Hematopoietic multipotent progenitor cell treated with erythropoietin and hydrocortisone succinate and interleukin-3 and kit ligand, for 4 days (in vitro differentiated cells): Measurements from ENCODE around the gene EPDR1.

ENCODE experiments used
- DNase-seq: peaks from one replicate; pipeline ENCODE4 v3.0.0-alpha.2; 2015

EPDR1 gene

GRCh38 chr7:37982423-37982822 lies 62.0 kb downstream of the EPDR1 start:
- DNase-seq = no peak

DNA sequence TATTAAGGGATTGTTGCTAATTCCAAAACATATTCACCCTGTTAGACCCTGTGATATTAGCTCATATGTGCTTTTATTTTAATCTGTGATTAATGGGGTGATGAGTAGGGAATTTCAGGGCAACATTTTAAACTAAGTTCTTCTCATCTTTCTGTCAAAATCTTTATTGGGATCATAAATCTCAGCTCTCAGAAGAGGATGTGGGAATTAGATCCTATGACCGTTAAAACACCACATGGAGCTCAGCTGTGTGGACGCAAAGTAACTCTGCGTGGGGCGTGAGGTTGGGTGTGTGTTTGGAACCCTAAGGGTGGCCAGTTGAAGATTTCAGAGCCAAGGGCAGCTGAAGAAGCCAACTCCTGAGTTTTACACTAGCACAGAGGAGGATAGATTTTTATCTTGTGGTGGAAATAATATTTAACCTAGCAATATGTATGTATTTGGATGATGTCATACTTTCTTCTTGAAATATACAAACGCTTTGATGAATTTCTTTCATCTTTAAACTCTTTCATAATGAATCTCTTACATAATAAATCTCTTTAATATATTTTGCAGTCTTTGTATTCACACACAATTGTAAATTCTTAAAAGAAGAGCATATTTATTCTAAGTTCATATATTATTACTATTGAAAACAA lies 64.4 kb downstream of the EPDR1 start:
- DNase-seq = no peak

- no peak for DNase-seq
Measured at GRCh38 chr7:37986908-37987330, 66.5 kb downstream of the EPDR1 start.

- peak; percentile 73 for DNase-seq
Measured at GRCh38 chr7:37987732-37988131, 67.3 kb downstream of the EPDR1 start.

DNA sequence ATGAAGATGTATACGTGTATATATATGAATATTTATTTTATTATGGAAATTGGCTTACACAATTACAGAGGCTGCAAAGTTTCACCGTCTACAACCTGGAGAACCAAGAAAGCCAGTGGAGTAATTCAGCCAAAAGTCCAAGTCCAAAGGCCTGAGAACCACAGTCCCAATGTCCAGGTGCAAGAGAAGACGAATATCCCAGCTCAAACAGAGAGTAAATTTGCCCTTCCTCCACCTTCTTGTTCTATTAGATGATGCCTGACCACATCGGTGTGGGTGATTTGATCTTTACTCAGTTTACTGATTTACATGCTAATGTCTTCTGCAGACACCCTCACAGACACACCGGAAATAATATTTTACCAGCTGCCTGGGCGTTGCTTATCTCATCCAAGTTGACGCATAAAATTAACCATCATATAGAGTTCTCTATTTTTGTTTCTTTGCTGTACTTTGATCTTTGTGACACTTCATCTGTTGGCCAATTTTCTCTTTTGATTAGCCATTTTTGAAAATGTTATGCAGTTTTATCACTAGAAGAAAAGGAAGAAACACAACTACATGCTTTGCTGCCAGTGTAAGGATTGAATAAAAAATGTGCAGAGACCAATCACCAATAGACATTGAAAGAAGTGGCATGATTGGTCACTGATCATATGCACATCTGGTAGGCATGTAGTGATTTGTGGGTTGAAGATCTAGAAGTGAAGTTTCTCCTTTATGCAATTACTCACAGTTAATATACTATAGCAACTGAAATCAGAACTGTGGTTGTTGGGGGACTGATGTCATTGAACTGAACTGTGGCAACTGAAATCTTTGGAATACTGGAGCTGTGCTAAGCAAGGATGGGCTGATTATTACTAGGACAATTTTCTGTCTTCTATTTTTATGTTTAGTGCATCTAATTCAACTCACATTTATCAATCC lies 68.5 kb downstream of the EPDR1 start:
- no peak for DNase-seq

DNA sequence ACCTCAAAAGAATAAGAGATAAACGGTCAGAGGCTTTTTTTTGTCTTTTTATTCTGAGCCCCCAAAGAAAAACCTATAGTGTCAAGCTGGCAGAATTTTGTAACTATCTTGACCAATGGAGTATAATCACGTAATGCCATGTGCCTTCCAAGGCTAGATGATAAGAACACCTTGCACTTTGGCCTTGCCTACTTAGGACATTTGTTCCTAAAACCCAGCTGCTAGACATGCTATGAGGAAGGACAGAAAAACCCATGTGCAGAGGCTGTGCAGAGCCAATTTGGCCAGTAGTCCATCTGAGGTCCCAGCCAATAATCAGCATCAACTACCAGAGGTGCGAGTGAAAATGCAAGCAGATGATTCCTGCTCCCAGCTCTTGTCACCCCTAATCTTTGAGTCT lies 69.9 kb downstream of the EPDR1 start:
- DNase-seq = peak; percentile 28

DNA sequence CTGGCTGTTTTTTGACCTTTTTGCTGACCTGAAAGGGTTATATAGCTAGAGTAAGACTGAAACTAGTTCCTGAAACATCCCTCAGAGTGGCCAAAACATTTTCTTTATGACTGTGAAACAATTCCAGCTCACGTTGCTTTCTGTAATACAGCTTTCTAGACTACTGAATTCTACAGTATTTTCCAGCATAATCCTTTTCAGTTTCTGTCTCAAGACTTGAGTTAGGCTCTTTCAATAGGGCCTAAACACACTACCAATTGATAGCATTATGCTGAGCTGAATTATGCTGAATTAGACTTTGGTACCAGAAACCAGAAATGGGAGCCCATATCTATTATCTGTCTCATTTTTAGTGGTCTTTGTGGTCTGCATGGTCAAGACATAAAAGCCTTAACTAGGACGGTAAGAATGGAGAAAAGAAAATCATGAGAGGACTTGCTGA lies 72.6 kb downstream of the EPDR1 start:
- no peak for DNase-seq

- no peak for DNase-seq
Measured at GRCh38 chr7:37999673-38000072, 79.2 kb downstream of the EPDR1 start.

- no peak for DNase-seq
Measured at GRCh38 chr7:38000272-38000671, 79.8 kb downstream of the EPDR1 start.
